ENCODE results near the gene C2orf72. TPM values are rescaled to one million over a fixed set of nuclear protein-coding genes. Genes with fewer than 3 reads are reported as not detected.

The C2orf72 gene
- total and polyA plus RNA-seq, 2 of the 13 experiments (the other 11 are each of a cell fraction or from before 2014, with no cell fraction given): 147 to 203 TPM

- TF ChIP-seq ZNF609 (CRISPR knock-in tag; IDR thresholded peaks at IDR 0.05; ENCODE audit: borderline replicate concordance): peak; percentile 72; the same call in 1 of the 2 replicates
- TF ChIP-seq ZNF660 (CRISPR knock-in tag; IDR thresholded peaks at IDR 0.05; ENCODE audit: borderline replicate concordance, low read depth): no peak
- TF ChIP-seq ARNT2 (CRISPR knock-in tag; IDR thresholded peaks at IDR 0.05; ENCODE audit: low read depth): no peak
- no peak for TF ChIP-seq ZFYVE20 (CRISPR knock-in tag; IDR thresholded peaks at IDR 0.05; ENCODE audit: borderline replicate concordance, low read depth)
- TF ChIP-seq ZNF264 (CRISPR knock-in tag; IDR thresholded peaks at IDR 0.05): no peak
- peak; percentile 39; the same call in 1 of the 2 replicates for TF ChIP-seq ZFX (CRISPR knock-in tag; IDR thresholded peaks at IDR 0.05; ENCODE audit: low read depth)
- TF ChIP-seq ZBTB26 (CRISPR knock-in tag; IDR thresholded peaks at IDR 0.05; ENCODE audit: borderline replicate concordance): no peak
- TF ChIP-seq MBD4 (IDR thresholded peaks at IDR 0.05; ENCODE audit: borderline replicate concordance, low read length): no peak
- TF ChIP-seq ZNF329 (CRISPR knock-in tag; IDR thresholded peaks at IDR 0.05; ENCODE audit: low read depth): no peak
- TF ChIP-seq ATF1 (CRISPR knock-in tag; IDR thresholded peaks at IDR 0.05): no peak
- 0 out of 2 replicates have a peak, but pooled peaks have one; percentile 0 for TF ChIP-seq ZNF557 (CRISPR knock-in tag; IDR thresholded peaks at IDR 0.05)
- no peak for TF ChIP-seq AHR (CRISPR knock-in tag; IDR thresholded peaks at IDR 0.05)
- peak; percentile 81 for TF ChIP-seq CHD4 (IDR thresholded peaks at IDR 0.05; ENCODE audit: borderline replicate concordance, low read length)
- no peak for TF ChIP-seq KAT2B (IDR thresholded peaks at IDR 0.05; ENCODE audit: borderline replicate concordance, low read depth, low read length)
- TF ChIP-seq E2F5 (CRISPR knock-in tag; conservative IDR thresholded peaks at IDR 0.05): no peak
- TF ChIP-seq TIGD3 (CRISPR knock-in tag; IDR thresholded peaks at IDR 0.05; ENCODE audit: borderline replicate concordance): 0 out of 2 replicates have a peak, but pooled peaks have one; percentile 16
These were observed 2.6 kb downstream of the C2orf72 start (continued) for GRCh38 chr2:231039821-231040364.

All from HepG2 (cell line).